GM12878 (cell line): ENCODE measurements around the gene PPP1R37. TPM values are rescaled to one million over a fixed set of nuclear protein-coding genes. Genes with fewer than 3 reads are reported as not detected.
A peak's percentile ranks its signal among the peaks of the same experiment; 100 is the strongest.

ENCODE experiments used
- BMI1 ChIP-seq: fragments of 450-650 bp; IDR thresholded peaks from 2 replicates; pipeline ENCODE4 v1.6.1; 2016; ENCODE audit warnings: mild to moderate bottlenecking, moderate library complexity, borderline replicate concordance
- CBFB ChIP-seq: IDR thresholded peaks from 2 replicates; pipeline ENCODE4 v1.6.1; 2016; ENCODE audit warnings: antibody characterized with exemption, low read depth
- CUX1 ChIP-seq: IDR thresholded peaks from 2 replicates; pipeline ENCODE4 v1.6.1; 2012; ENCODE audit warnings: improper control_type of control experiment, low read depth, low read length; ENCODE audit not compliant: insufficient replicate concordance
- E4F1 ChIP-seq: fragments of 450-650 bp; IDR thresholded peaks from 2 replicates; pipeline ENCODE4 v1.6.1; 2018; ENCODE audit warnings: borderline replicate concordance, mild to moderate bottlenecking; ENCODE audit not compliant: partially characterized antibody
- JUND ChIP-seq: IDR thresholded peaks from 2 replicates; pipeline ENCODE4 v1.6.1; 2012; ENCODE audit warnings: low read depth, mild to moderate bottlenecking, low read length, improper control_type of control experiment, moderate library complexity
- NBN ChIP-seq: fragments of 450-650 bp; IDR thresholded peaks from 2 replicates; pipeline ENCODE4 v1.6.1; 2016
- NKRF ChIP-seq: fragments of 450-650 bp; conservative IDR thresholded peaks from 2 replicates; pipeline ENCODE4 v1.6.1; 2017; ENCODE audit warnings: mild to moderate bottlenecking, moderate library complexity
- PAX8 ChIP-seq: fragments of 450-650 bp; IDR thresholded peaks from 2 replicates; pipeline ENCODE4 v1.6.1; 2017; ENCODE audit warnings: mild to moderate bottlenecking, moderate library complexity
- RBBP5 ChIP-seq: fragments of 200-600 bp; sonication (generic); conservative IDR thresholded peaks from 2 replicates; pipeline ENCODE4 v1.6.1; 2016
- RFX5 ChIP-seq: IDR thresholded peaks from 2 replicates; pipeline ENCODE4 v1.6.1; 2011; ENCODE audit warnings: low read depth, low read length, improper control_type of control experiment
- USF2 ChIP-seq: IDR thresholded peaks from 2 replicates; pipeline ENCODE4 v1.6.1; 2011; ENCODE audit warnings: low read depth, low read length, improper control_type of control experiment, borderline replicate concordance
- polyA plus RNA-seq, 11 experiments: library from polyadenylated mRNA; depleted of rRNA in 4 of 11; unstranded in 6 of 11; stranded (reverse) in 5 of 11; fragments of >200 nt; fragmentation: Nextera tagmentation in 4 of 11; fragmentation: Illumina TruSeq in 1 of 11; extraction: Ambion mirVana in 4 of 11; extraction: Trizol in 1 of 11; gene quantifications; 1 replicate in 1 of 11; 2 replicates in 10 of 11; pipeline versions ENCODE4 v1.2.1 to v1.2.3, GENCODE V29; 2011 to 2016; ENCODE audit warnings: inconsistent platforms in 2 of 11, missing spikeins in 2 of 11, low read depth in 1 of 11
- total RNA-seq, 4 experiments: library from RNA; depleted of rRNA in 3 of 4; stranded (reverse); fragments of >200 nt in 3 of 4; fragmentation: Illumina TruSeq in 1 of 4; extraction: Trizol in 1 of 4; gene quantifications; 2 replicates each; pipeline versions ENCODE4 v1.2.1 to v1.2.3, GENCODE V29; 2013 to 2021

The PPP1R37 gene
- total and polyA plus RNA-seq, 10 of the 15 experiments (the other 5 are each of a cell fraction or from before 2014, with no cell fraction given) = 0.09 to 21.3 (median 5.1) TPM; not detected in 1

- TF ChIP-seq E4F1 (no peak), RFX5 (no peak), RBBP5 (no peak), CBFB (no peak), USF2 (no peak), NKRF (peak; percentile 53), JUND (no peak), NBN (peak; percentile 29; the same call in 1 of the 2 replicates), CUX1 (peak; percentile 54), BMI1 (no peak), PAX8 (no peak)
Measured at GRCh38 chr19:45074744-45075300, 18.2 kb upstream of the PPP1R37 start (continued).
